Fibroblast of skin of right biceps (primary cell): ENCODE results near the gene USP1.

ENCODE experiments used
- DNase-seq: peaks from one replicate; pipeline ENCODE4 v3.0.0-alpha.2; 2013

USP1 gene

GRCh38 chr1:62494137-62494536 lies 57.3 kb downstream of the USP1 start:
- no peak for DNase-seq

GRCh38 chr1:62500210-62500609 lies 63.4 kb downstream of the USP1 start:
- DNase-seq = no peak
